HepG2 (cell line): Measurements from ENCODE around the gene MTR. TPM values are rescaled to one million over a fixed set of nuclear protein-coding genes. Genes with fewer than 3 reads are reported as not detected.

ENCODE experiments used
- CBX2 ChIP-seq, 2 experiments: fragments of 200-600 bp in 1 of 2; sonication (generic); formaldehyde crosslinking in 1 of 2; IDR thresholded peaks; 2 replicates each; pipeline versions ENCODE4 v1.7.0 to v1.8.1; 2018 to 2022; ENCODE audit warnings: low read depth in 2 of 2, low read length in 1 of 2, mild to moderate bottlenecking in 1 of 2, missing genetic modification reagents in 1 of 2
- CHD4 ChIP-seq: fragments of 200-600 bp; sonication (generic); IDR thresholded peaks from 2 replicates; pipeline ENCODE4 v1.7.0; 2017; ENCODE audit warnings: mild to moderate bottlenecking, low read length, borderline replicate concordance
- E2F2 ChIP-seq: sonication (generic); formaldehyde crosslinking; IDR thresholded peaks from 2 replicates; pipeline ENCODE4 v1.4.0; 2020; ENCODE audit warnings: missing genetic modification reagents, borderline replicate concordance
- ELK4 ChIP-seq: sonication (generic); formaldehyde crosslinking; IDR thresholded peaks from 2 replicates; pipeline ENCODE4 v1.9.0; 2021; ENCODE audit warnings: missing genetic modification reagents, borderline replicate concordance
- GABPB1 ChIP-seq: IDR thresholded peaks from 2 replicates; pipeline ENCODE4 v1.6.1; 2016; ENCODE audit warnings: mild to moderate bottlenecking, missing genetic modification reagents, moderate library complexity, missing compliant biosample characterization
- IKZF1 ChIP-seq: fragments of 450-650 bp; IDR thresholded peaks from 2 replicates; pipeline ENCODE4 v1.7.1; 2016
- MIER2 ChIP-seq: IDR thresholded peaks from 2 replicates; pipeline ENCODE4 v1.6.1; 2016; ENCODE audit warnings: missing biosample characterization, missing genetic modification reagents
- PAX8 ChIP-seq: sonication (generic); formaldehyde crosslinking; IDR thresholded peaks from 2 replicates; pipeline ENCODE4 v1.8.0; 2022; ENCODE audit warnings: mild to moderate bottlenecking, missing genetic modification reagents, borderline replicate concordance
- TRIM22 ChIP-seq: fragments of 450-650 bp; IDR thresholded peaks from 2 replicates; pipeline ENCODE4 v1.6.1; 2017
- ZFP36 ChIP-seq: fragments of 150-350 bp; IDR thresholded peaks from 2 replicates; pipeline ENCODE4 v1.6.1; 2018; ENCODE audit warnings: borderline replicate concordance, low read length, low read depth; ENCODE audit not compliant: partially characterized antibody
- ZFP91 ChIP-seq: sonication (generic); formaldehyde crosslinking; IDR thresholded peaks from 2 replicates; pipeline ENCODE4 v1.9.0; 2022; ENCODE audit warnings: missing genetic modification reagents, mild to moderate bottlenecking, borderline replicate concordance
- ZNF143 ChIP-seq: sonication (generic); formaldehyde crosslinking; IDR thresholded peaks from 2 replicates; pipeline ENCODE4 v1.4.0; 2020; ENCODE audit warnings: missing genetic modification reagents
- ZNF225 ChIP-seq: sonication (generic); formaldehyde crosslinking; IDR thresholded peaks from 2 replicates; pipeline ENCODE4 v1.4.0; 2020; ENCODE audit warnings: mild to moderate bottlenecking, missing genetic modification reagents
- ZNF335 ChIP-seq: sonication (generic); formaldehyde crosslinking; IDR thresholded peaks from 2 replicates; pipeline ENCODE4 v1.4.0; 2020; ENCODE audit warnings: missing genetic modification reagents
- ZNF567 ChIP-seq: sonication (generic); formaldehyde crosslinking; IDR thresholded peaks from 2 replicates; pipeline ENCODE4 v1.8.1; 2023; ENCODE audit warnings: mild to moderate bottlenecking, missing genetic modification reagents, borderline replicate concordance
- ZNF574 ChIP-seq: sonication (generic); formaldehyde crosslinking; IDR thresholded peaks from 2 replicates; pipeline ENCODE4 v1.4.0; 2020; ENCODE audit warnings: missing genetic modification reagents
- ZNF7 ChIP-seq: IDR thresholded peaks from 2 replicates; pipeline ENCODE4 v1.6.1; 2016; ENCODE audit warnings: missing biosample characterization, missing genetic modification reagents
- ZSCAN21 ChIP-seq: sonication (generic); formaldehyde crosslinking; IDR thresholded peaks from 2 replicates; pipeline ENCODE4 v1.8.0; 2022; ENCODE audit warnings: mild to moderate bottlenecking, missing genetic modification reagents, moderate library complexity, borderline replicate concordance
- ZSCAN25 ChIP-seq: sonication (generic); formaldehyde crosslinking; IDR thresholded peaks from 2 replicates; pipeline ENCODE4 v1.8.0; 2022; ENCODE audit warnings: mild to moderate bottlenecking, missing genetic modification reagents
- polyA plus RNA-seq, 8 experiments: library from polyadenylated mRNA; depleted of rRNA in 3 of 8; stranded (reverse) in 7 of 8; unstranded in 1 of 8; fragments of >200 nt; fragmentation: Illumina TruSeq in 4 of 8; extraction: Trizol in 4 of 8; gene quantifications; 2 replicates each; pipeline versions ENCODE4 v1.2.1 to v1.2.3, GENCODE V29; 2011 to 2016; ENCODE audit warnings: low read depth in 4 of 8, missing spikeins in 1 of 8, mixed read lengths in 1 of 8; ENCODE audit not compliant: insufficient read depth in 1 of 8
- total RNA-seq, 5 experiments: library from RNA; depleted of rRNA; stranded (reverse); fragments of >200 nt; fragmentation: Illumina TruSeq; extraction: Trizol; gene quantifications; 2 replicates each; pipeline ENCODE4 v1.2.3, GENCODE V29; 2016; ENCODE audit warnings: low read depth in 1 of 5

The MTR gene
- total and polyA plus RNA-seq, 2 of the 13 experiments (the other 11 are each of a cell fraction or from before 2014, with no cell fraction given): 16.3 to 36.1 TPM

- TF ChIP-seq ZNF567 (no peak), ZNF335 (CRISPR knock-in tag) (peak; percentile 60; the same call in 1 of the 2 replicates), CHD4 (no peak; the same call in 1 of the 2 replicates), IKZF1 (no peak), ZSCAN21 (peak; percentile 65), ZNF574 (CRISPR knock-in tag) (peak; percentile 81), MIER2 (CRISPR knock-in tag) (peak; percentile 23; the same call in 1 of the 2 replicates), ZFP36 (no peak), CBX2 (IDR thresholded peaks at IDR 0.05; ENCODE audit: low read depth, low read length) (no peak), CBX2 (CRISPR knock-in tag; IDR thresholded peaks at IDR 0.05; ENCODE audit: low read depth) (no peak), E2F2 (CRISPR knock-in tag) (peak; percentile 59; the same call in 1 of the 2 replicates), ELK4 (CRISPR knock-in tag) (0 out of 2 replicates have a peak, but pooled peaks have one; percentile 29), ZFP91 (CRISPR knock-in tag) (peak; percentile 93), PAX8 (no peak), ZNF225 (CRISPR knock-in tag) (peak; percentile 91), ZSCAN25 (peak; percentile 23; the same call in 1 of the 2 replicates), TRIM22 (no peak), ZNF143 (CRISPR knock-in tag) (peak; percentile 96), GABPB1 (CRISPR knock-in tag) (peak; percentile 92), ZNF7 (CRISPR knock-in tag) (0 out of 2 replicates have a peak, but pooled peaks have one; percentile 49)
Observed at GRCh38 chr1:236795035-236795756, at the start of gene MTR (continued).
